ENCODE measurements around the gene CD3D.
"Not testable (repeated sequence)": the region's sequence is repeated elsewhere in the genome, so short reads cannot be mapped to it uniquely, and the experiment has no call there.

Gene CD3D

GRCh38 chr11:118339281-118339961 lies 3.1 kb downstream of the CD3D start:
- no peak for DNase-seq (ENCODE audit: low read depth, low spot score)

DNA sequence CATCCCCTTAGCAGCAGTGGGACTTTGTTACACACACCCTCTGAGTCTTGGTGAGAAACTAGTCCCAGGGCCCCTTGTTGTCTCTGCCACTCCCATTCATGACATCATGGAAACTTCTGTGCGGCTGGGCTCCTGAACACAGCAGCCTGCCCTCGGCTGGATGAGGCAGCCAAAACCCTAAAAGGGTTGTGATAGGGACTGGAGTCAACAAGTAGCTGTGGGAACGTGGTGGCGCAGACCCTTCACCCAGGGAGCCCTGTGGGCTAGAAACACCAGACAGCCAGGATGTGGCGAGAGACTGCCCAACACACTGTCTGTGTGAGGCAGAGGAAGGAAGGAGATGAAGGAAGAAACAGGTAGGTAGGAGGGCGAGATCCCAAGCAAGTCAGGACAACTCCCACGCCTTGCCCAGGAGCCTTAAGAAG lies 3.9 kb downstream of the CD3D start:
- DNase-seq (ENCODE audit: low read depth, low spot score) = no peak

DNA sequence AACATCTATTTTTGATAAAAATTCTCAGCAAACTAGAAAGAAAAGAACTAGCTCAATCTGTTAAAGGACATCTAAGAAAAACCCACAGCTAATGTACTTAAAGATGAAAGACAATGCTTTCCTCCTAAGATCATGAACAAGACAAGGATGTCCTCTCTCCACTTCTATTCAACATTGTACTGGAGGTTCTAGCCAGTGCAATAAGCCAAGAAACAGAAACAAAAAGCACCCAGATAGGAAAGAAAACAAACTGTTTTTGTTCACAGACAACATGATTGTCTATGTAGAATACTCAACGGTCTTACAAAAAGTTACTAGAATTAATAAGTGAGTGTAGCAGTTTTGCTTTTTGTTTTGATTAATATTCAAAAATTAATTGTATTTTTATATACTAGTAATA lies 7.8 kb downstream of the CD3D start:
- DNase-seq (ENCODE audit: low read depth, low spot score) = no peak

GRCh38 chr11:118328745-118329144 lies 13.8 kb downstream of the CD3D start:
- no peak for DNase-seq (ENCODE audit: low read depth, low spot score)

GRCh38 chr11:118325283-118325682 lies 17.2 kb downstream of the CD3D start:
- DNase-seq (ENCODE audit: low read depth, low spot score) = no peak

- DNase-seq (ENCODE audit: low read depth, low spot score) = no peak
These were observed 19.8 kb downstream of the CD3D start for GRCh38 chr11:118322721-118323120.

- no peak for DNase-seq (ENCODE audit: low read depth, low spot score)
These were observed 21.0 kb downstream of the CD3D start for GRCh38 chr11:118321386-118322082.

GRCh38 chr11:118320515-118320914 lies 22.0 kb downstream of the CD3D start:
- no peak for DNase-seq (ENCODE audit: low read depth, low spot score)

DNA sequence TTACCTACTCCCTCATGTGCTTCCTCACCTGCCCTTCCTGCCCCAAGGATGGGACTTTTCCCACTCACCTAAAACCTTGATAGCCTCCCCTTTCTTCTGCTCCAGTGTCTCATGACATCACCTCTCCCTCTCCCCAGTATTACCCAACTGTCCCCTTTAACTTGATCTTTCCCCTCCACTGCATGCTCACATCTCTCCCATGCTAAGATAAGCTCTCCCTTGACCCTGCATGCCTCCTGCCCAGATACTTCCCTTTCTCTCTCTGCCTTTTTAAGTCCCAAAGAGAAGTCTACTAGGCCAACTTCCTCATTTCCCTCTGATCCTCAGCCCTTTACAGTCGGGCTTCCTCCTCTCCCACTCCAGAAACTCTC lies 23.2 kb downstream of the CD3D start:
- no peak for DNase-seq (ENCODE audit: low read depth, low spot score)

GRCh38 chr11:118318581-118319336 lies 23.7 kb downstream of the CD3D start:
- DNase-seq (ENCODE audit: low read depth, low spot score) = no peak

- no peak for DNase-seq (ENCODE audit: low read depth, low spot score)
These were observed 24.4 kb downstream of the CD3D start for GRCh38 chr11:118318124-118318523.

GRCh38 chr11:118314988-118315411 lies 27.5 kb downstream of the CD3D start:
- DNase-seq (ENCODE audit: low read depth, low spot score) = no peak

- no peak for DNase-seq (ENCODE audit: low read depth, low spot score)
These were observed 29.3 kb downstream of the CD3D start for GRCh38 chr11:118313242-118313641.

DNA sequence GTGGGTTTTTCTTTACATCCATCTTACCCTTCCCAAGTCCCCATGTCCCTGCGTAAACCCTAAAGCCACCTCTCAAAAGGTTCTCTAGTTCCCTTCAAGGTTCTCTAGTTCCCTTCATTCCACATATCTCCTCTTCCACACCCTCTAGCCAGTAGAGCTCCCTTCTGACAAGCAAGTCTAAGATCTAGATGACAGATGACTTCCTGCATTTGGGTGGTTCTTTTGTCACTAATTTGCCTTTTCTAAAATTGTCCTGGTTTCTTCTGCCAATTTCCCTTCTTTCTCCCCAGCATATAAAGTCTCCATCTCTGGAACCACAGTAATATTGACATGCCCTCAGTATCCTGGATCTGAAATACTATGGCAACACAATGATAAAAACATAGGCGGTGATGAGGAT lies 30.2 kb downstream of the CD3D start:
- DNase-seq (ENCODE audit: low read depth, low spot score) = no peak

- DNase-seq (ENCODE audit: low read depth, low spot score) = no peak
These were observed 31.0 kb downstream of the CD3D start for GRCh38 chr11:118311518-118311917.

DNA sequence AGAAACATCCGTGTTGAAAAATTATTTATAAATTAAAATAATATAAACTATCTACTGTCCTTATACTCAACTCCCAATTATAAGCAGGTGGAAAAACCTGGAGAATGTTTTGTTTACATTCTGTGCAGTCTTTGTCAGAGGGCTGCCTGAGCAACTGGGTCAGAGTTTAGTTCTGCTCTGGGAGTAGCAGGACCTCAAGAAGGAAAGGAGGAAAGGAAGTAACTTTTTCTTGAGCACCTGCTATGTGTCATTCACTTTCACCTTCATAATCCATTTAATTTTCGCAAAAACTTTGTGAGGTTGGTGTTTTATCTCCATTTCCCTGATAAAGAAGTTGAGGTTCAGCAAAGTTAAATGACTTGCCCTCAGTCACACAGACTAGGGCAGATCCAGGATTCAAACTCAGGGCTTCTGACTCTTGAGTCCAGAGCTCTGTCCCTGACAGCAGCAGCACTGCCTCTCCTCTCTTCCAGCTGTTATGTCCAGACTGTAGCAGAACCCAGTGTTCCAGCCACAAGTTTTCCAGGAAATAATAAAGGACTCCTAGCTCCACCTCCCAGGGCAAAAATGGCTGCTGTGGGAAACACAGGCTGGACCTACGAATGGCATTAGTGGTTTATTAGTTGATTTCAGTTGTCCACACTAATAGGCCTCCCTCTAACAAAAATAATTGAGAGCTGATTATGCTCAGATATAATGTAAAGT lies 31.6 kb downstream of the CD3D start:
- no peak for DNase-seq (ENCODE audit: low read depth, low spot score)

DNA sequence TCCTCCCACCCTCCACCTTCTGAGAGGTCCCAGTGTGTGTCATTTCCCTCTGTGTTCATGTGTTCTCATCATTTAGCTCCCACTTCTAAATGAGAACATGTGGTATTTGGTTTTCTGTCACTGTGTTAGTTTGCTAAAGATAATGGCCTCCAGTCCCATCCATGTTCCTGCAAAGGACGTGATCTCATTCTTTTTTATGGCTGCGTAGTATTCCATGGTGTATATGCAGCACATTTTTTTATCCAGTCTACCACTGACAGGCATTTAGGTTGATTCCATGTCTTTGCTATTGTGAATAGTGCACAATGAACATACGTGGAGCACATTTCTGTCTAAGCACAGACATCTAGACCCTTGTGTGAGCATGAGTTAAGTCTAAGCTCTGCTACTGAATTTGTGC lies 32.2 kb downstream of the CD3D start:
- no peak for DNase-seq (ENCODE audit: low read depth, low spot score)

GRCh38 chr11:118308995-118309528 lies 33.4 kb downstream of the CD3D start:
- not testable (repeated sequence) for DNase-seq (ENCODE audit: low read depth, low spot score)

GRCh38 chr11:118306556-118306955 lies 35.9 kb downstream of the CD3D start:
- DNase-seq (ENCODE audit: low read depth, low spot score) = peak; percentile 11

DNA sequence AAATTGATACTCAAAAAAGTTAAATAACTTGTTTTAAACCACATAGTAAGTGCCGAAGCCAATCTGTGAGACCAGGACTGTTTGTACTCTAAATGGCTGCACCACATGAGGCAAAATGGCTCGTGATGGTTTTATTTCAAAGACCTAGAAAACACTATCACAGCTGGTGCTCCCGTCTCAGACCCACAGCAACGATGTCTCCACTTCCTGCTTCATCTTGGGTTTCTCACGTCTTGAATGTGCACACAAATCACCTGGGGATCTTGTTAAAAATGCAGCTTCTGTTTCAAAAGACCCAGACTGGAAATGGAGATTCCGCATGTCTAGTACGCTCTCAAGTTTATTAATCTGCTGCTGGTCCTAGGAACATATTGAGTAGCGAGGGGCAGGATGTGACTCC lies 36.8 kb downstream of the CD3D start:
- DNase-seq (ENCODE audit: low read depth, low spot score) = no peak

GRCh38 chr11:118304568-118305248 lies 37.8 kb downstream of the CD3D start, which contains the start of gene CD3E:
TSS of gene CD3E (plus strand) at chr11:118304730. CDS start at chr11:118304953, 223 bp downstream.
- no peak for DNase-seq (ENCODE audit: low read depth, low spot score)

All from astrocyte of the hippocampus (primary cell).